ENCODE results near the gene CHD6.

DNA sequence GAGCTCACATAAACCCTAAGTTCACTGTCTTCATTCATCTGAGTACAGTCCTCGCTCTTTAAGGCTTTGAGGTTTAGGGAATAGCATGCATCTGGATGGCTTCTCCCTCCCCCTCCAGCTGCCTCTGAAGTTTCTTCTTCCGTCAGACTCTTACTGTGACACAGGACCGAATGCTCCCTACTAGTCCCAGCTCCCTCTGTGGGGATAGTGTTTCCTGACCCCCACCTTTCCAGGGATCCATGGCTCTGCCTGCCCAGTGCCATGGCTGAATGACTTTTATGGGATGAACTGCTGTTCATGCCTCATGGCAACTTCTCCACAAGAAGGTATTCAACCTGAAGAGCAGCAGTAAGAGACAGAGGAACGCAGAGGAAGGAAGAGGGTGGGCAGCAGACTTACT, 171.7 kb downstream of the CHD6 start:
- TF ChIP-seq POLR2A (IDR thresholded peaks at IDR 0.05) = no peak
- TF ChIP-seq, protein P1, sequence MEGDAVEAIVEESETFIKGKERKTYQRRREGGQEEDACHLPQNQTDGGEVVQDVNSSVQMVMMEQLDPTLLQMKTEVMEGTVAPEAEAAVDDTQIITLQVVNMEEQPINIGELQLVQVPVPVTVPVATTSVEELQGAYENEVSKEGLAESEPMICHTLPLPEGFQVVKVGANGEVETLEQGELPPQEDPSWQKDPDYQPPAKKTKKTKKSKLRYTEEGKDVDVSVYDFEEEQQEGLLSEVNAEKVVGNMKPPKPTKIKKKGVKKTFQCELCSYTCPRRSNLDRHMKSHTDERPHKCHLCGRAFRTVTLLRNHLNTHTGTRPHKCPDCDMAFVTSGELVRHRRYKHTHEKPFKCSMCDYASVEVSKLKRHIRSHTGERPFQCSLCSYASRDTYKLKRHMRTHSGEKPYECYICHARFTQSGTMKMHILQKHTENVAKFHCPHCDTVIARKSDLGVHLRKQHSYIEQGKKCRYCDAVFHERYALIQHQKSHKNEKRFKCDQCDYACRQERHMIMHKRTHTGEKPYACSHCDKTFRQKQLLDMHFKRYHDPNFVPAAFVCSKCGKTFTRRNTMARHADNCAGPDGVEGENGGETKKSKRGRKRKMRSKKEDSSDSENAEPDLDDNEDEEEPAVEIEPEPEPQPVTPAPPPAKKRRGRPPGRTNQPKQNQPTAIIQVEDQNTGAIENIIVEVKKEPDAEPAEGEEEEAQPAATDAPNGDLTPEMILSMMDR (IDR thresholded peaks at IDR 0.05) = no peak

Measured in adrenal gland (tissue), 5 donors.